Spinal cord (tissue), 10 donors: Measurements from ENCODE around the gene METTL8. TPM values are rescaled to one million over a fixed set of nuclear protein-coding genes. Genes with fewer than 3 reads are reported as not detected.
A peak's percentile ranks its signal among the peaks of the same experiment; 100 is the strongest.
"Not testable (repeated sequence)": the region's sequence is repeated elsewhere in the genome, so short reads cannot be mapped to it uniquely, and the experiment has no call there.

Source experiments
- DNase-seq, 6 donors: peaks; one replicate each; pipeline versions ENCODE4 v3.0.0 to v3.0.0-alpha.2; 2013 to 2015; ENCODE audit warnings: low spot score in 6 of 6, low read depth in 4 of 6
- H3K27ac ChIP-seq: one replicate; pipeline ENCODE4 v1.5.1; 2013; ENCODE audit warnings: low read depth, low read length, control low read depth
- H3K27me3 ChIP-seq: one replicate; pipeline ENCODE4 v1.6.1; 2013; ENCODE audit warnings: low read length; ENCODE audit not compliant: control insufficient read depth, insufficient read depth
- H3K36me3 ChIP-seq: one replicate; pipeline ENCODE4 v1.6.1; 2013; ENCODE audit warnings: low read length; ENCODE audit not compliant: control insufficient read depth, insufficient read depth
- H3K4me1 ChIP-seq: one replicate; pipeline ENCODE4 v1.6.1; 2013; ENCODE audit warnings: low read length; ENCODE audit not compliant: control insufficient read depth, insufficient read depth
- H3K4me3 ChIP-seq: one replicate; pipeline ENCODE4 v1.5.1; 2013; ENCODE audit warnings: low read depth, low read length, control low read depth
- H3K9me3 ChIP-seq: one replicate; pipeline ENCODE4 v1.6.1; 2013; ENCODE audit warnings: low read length; ENCODE audit not compliant: control insufficient read depth, insufficient read depth
- WGBS: methylation state at CpG from one replicate; pipeline ENCODE4 v1.1.5; 2013; ENCODE audit warnings: missing lambda C conversion rate; ENCODE audit not compliant: insufficient coverage; 5-methylcytosine and 5-hydroxymethylcytosine counted together
- polyA plus RNA-seq, 2 donors: library from polyadenylated mRNA; unstranded; fragments of 120-200 nt; gene quantifications; one replicate each; pipeline ENCODE4 v1.2.1, GENCODE V29; 2013; ENCODE audit not compliant: insufficient read length in 2 of 2
- total RNA-seq, 2 donors: library from RNA; depleted of rRNA in 1 of 2; stranded (reverse); fragments of 120-200 nt in 1 of 2; fragments of >200 nt in 1 of 2; gene quantifications; one replicate each; pipeline versions ENCODE4 v1.2.3 to v1.2.4, GENCODE V29; 2013 to 2014
- donor health status: healthy.

Gene METTL8
- total and polyA plus RNA-seq, 4 donors, result 14.3 to 25.9 (median 17.6) TPM

GRCh38 chr2:171320731-171321130, 113.1 kb downstream of the METTL8 start:
- H3K4me3 ChIP-seq, result no peak overlapping the region
- no peak overlapping the region for H3K27ac ChIP-seq
- H3K36me3 ChIP-seq, result peaks cover 7% of the 10 kb centered on the region
- DNase-seq, result no peak
- no peaks in the 10 kb centered on the region for H3K27me3 ChIP-seq
- H3K4me1 ChIP-seq, result peaks cover 14% of the 10 kb centered on the region
- no peaks in the 10 kb centered on the region for H3K9me3 ChIP-seq

- peak in 2 of 6 donors; percentile 26 to 72 for DNase-seq
- WGBS, result 80% methylated on average over 1 of the region's 5 CpGs
- Histone ChIP-seq H3K27me3 (no peaks in the 10 kb centered on the region), H3K9me3 (no peaks in the 10 kb centered on the region), H3K27ac (no peak overlapping the region), H3K36me3 (peaks cover 7% of the 10 kb centered on the region), H3K4me1 (peaks cover 14% of the 10 kb centered on the region), H3K4me3 (no peak overlapping the region)
Measured at GRCh38 chr2:171320208-171320621, 113.6 kb downstream of the METTL8 start.

GRCh38 chr2:171319164-171319810, 114.5 kb downstream of the METTL8 start:
- 46% methylated on average over 6 of the region's 12 CpGs for WGBS

GRCh38 chr2:171318463-171318934, 115.3 kb downstream of the METTL8 start:
- DNase-seq, result peak in 3 of 6 donors; percentile 67 to 94 (median 88)
- H3K27ac ChIP-seq, result peak overlapping the region; percentile 47
- H3K9me3 ChIP-seq, result no peaks in the 10 kb centered on the region
- 20% methylated on average over 2 of the region's 6 CpGs for WGBS
- peaks cover 7% of the 10 kb centered on the region for H3K36me3 ChIP-seq
- no peaks in the 10 kb centered on the region for H3K27me3 ChIP-seq
- H3K4me1 ChIP-seq, result peaks cover 14% of the 10 kb centered on the region
- H3K4me3 ChIP-seq, result no peak overlapping the region

More at GRCh38 chr2:171319164-171319810, 114.5 kb downstream of the METTL8 start:
- H3K4me1 ChIP-seq, result peaks cover 14% of the 10 kb centered on the region
- DNase-seq, result peak in 2 of 6 donors; percentile 53 to 55
- H3K36me3 ChIP-seq, result peaks cover 7% of the 10 kb centered on the region
- H3K4me3 ChIP-seq, result no peak overlapping the region
- peak overlapping the region; percentile 47 for H3K27ac ChIP-seq
- no peaks in the 10 kb centered on the region for H3K9me3 ChIP-seq
- H3K27me3 ChIP-seq, result no peaks in the 10 kb centered on the region

DNA sequence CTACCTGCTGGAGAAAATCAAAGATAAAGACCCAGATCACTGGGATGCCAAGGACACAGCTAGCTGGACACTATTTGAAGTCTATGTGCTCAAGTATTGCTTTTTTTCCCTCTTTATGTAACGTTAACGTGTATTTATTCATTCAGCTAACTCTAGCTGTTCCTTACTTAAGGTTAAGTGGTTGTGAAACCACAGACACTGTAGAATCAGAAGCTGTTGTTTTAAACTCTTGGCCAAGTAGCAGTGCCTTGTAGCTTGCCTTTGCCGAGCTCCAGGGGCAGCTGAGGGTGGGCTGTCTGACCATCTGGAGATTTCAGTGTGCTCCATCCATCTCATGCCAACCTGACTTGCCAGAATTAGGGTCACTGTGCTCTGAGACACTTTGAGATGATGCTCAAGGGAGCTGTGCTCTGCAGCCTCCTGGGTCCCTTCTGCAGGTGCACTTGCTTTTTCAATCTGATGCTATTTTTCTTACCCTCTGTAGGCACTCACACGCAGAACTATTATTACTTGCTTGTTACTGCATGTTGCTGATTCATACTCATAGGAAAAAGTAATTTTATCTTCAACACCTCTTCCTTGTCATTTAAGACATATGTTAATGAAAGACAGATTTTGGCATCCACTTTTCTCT, 116.2 kb downstream of the METTL8 start:
- peaks cover 5% of the 10 kb centered on the region for H3K36me3 ChIP-seq
- H3K27me3 ChIP-seq, result no peaks in the 10 kb centered on the region
- no peaks in the 10 kb centered on the region for H3K9me3 ChIP-seq
- peaks cover 14% of the 10 kb centered on the region for H3K4me1 ChIP-seq
- 42% methylated on average over 1 of the region's 4 CpGs for whole genome bisulfite sequencing
- no peak overlapping the region for H3K4me3 ChIP-seq
- peak overlapping the region; percentile 22 for H3K27ac ChIP-seq
- peak in 1 of 6 donors; percentile 56 for DNase-seq

DNA sequence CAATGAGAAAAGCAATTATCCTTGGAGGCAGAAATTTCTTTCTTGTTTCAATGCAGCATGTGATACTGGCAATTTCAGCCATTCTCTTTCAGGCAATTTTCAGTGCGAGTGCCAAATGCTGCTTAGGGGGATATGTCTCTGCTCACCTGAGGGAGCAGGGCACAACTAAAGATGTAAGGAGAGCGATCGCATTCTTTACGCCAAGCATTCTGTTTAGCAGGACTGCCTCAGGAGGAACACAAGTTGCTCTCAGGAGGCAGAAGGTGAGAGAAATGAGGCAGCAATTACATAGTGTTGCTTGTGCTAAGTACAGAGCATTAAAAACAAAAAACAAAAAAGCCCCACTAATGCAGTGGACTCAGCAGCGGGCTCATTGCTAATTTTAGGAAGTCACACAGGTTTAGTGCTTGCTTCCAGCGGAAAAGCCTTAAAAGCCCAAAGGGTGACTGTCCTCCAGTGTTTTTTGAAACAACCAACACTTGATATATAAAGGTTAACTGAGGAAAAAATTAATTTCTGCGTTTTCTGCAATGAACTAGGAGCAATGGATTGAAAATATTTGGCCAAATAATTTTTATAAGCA, 116.9 kb downstream of the METTL8 start:
- 65% methylated on average over 4 of the region's 7 CpGs for WGBS
- H3K36me3 ChIP-seq, result no peaks in the 10 kb centered on the region
- peaks cover 3% of the 10 kb centered on the region for H3K9me3 ChIP-seq
- peak in 2 of 6 donors; percentile 36 to 87 for DNase-seq
- no peak overlapping the region for H3K27ac ChIP-seq
- no peak overlapping the region for H3K4me3 ChIP-seq
- H3K4me1 ChIP-seq, result peaks cover 14% of the 10 kb centered on the region
- no peaks in the 10 kb centered on the region for H3K27me3 ChIP-seq

GRCh38 chr2:171316220-171316619, 117.6 kb downstream of the METTL8 start:
- WGBS, result 16% methylated on average over 2 of the region's 2 CpGs
- Histone ChIP-seq H3K36me3 (no peaks in the 10 kb centered on the region), H3K27ac (no peak overlapping the region), H3K9me3 (peaks cover 3% of the 10 kb centered on the region), H3K4me3 (no peak overlapping the region), H3K4me1 (peaks cover 14% of the 10 kb centered on the region), H3K27me3 (no peaks in the 10 kb centered on the region)
- DNase-seq, result peak in 2 of 6 donors; percentile 20 to 53

DNA sequence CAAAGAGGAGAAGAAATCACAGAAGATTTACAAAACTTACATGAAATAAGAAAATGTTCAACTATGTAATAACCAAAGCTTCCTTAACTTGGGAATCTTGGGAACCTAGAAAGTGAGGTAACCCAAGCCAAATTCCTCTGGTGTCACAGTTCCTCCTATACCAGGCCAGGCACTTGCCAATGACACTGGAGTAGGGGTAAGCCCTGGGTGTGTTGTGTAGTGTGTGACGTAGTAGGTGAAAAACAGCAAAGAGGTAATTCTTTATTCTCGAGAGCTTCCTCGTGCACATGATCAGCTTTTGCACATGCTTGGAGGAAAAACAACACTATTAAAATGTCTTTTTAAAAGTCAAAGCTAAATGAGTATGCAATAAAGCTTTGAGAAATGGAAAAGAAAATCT, 118.0 kb downstream of the METTL8 start:
- WGBS, result no CpG with 5 or more reads among the region's 3 CpGs
- DNase-seq, result peak in 1 of 6 donors; percentile 5
- H3K27me3 ChIP-seq, result no peaks in the 10 kb centered on the region
- H3K36me3 ChIP-seq, result no peaks in the 10 kb centered on the region
- H3K27ac ChIP-seq, result no peak overlapping the region
- peaks cover 14% of the 10 kb centered on the region for H3K4me1 ChIP-seq
- H3K9me3 ChIP-seq, result peaks cover 3% of the 10 kb centered on the region
- H3K4me3 ChIP-seq, result no peak overlapping the region

- H3K9me3 ChIP-seq, H3K27ac ChIP-seq, H3K4me3 ChIP-seq, DNase-seq, H3K4me1 ChIP-seq, H3K27me3 ChIP-seq, H3K36me3 ChIP-seq: not testable (repeated sequence)
- WGBS, result 75% methylated on average over 3 of the region's 3 CpGs
Measured at GRCh38 chr2:171312182-171312581, 121.6 kb downstream of the METTL8 start.
